Mesodermal cell (in vitro differentiated cells): ENCODE results near the gene LMOD2.

Experiments used
- H3K27ac ChIP-seq: 2 replicates; pipeline ENCODE4 v1.7.0; 2013; ENCODE audit warnings: mild to moderate bottlenecking, low read depth, low read length, moderate library complexity; ENCODE audit not compliant: severe bottlenecking
- H3K36me3 ChIP-seq: 2 replicates; pipeline ENCODE4 v1.7.1; 2013; ENCODE audit warnings: mild to moderate bottlenecking, low read length, moderate library complexity; ENCODE audit not compliant: control insufficient read depth, insufficient read depth
- H3K4me1 ChIP-seq: one replicate; pipeline ENCODE4 v1.7.1; 2013; ENCODE audit warnings: mild to moderate bottlenecking, low read length; ENCODE audit not compliant: insufficient read depth, control insufficient read depth, poor library complexity, severe bottlenecking
- H3K4me3 ChIP-seq: 2 replicates; pipeline ENCODE4 v1.7.0; 2013; ENCODE audit warnings: low read length, control low read depth, mild to moderate bottlenecking; ENCODE audit not compliant: insufficient read depth, poor library complexity, severe bottlenecking; ENCODE audit errors: extremely low read depth
- H3K9me3 ChIP-seq: 2 replicates; pipeline ENCODE4 v1.7.1; 2013; ENCODE audit warnings: mild to moderate bottlenecking, low read length, moderate library complexity; ENCODE audit not compliant: control insufficient read depth
- WGBS, 2 experiments: methylation state at CpG; one replicate each; pipeline ENCODE4 v1.1.5; 2013; ENCODE audit warnings: missing lambda C conversion rate in 2 of 2; ENCODE audit not compliant: insufficient coverage in 2 of 2; 5-methylcytosine and 5-hydroxymethylcytosine counted together

The LMOD2 gene

DNA sequence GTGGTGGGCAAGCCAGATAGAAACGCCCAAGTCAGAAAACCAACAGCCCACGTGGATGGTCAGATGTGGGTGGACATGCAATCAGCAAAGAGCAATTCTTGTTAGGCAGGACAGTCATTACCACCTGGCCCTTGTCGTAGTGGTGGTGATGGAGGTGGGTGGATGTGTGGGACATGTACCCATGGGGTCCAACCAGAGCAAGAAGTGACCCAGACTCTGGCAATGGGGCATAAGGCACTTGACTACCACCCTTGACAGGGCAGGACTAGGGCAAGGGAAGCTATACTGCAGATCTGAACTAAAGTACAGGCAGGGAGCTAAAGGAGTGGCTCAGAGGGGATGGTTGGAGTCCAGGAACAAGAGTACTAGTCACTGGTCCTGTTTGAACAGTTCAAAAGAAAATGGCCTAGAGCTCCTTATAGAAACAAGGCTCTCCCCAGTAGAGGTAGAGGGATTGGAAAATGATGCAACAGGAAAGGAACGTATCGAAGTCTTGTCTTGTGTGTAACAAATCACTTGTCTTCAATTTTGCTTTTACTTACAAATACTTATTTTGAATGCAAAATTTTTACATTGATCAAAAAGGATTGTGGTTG, 17.6 kb downstream of the LMOD2 start:
- Histone ChIP-seq H3K27ac (no peak overlapping the region), H3K4me1 (peaks cover 18% of the 10 kb centered on the region), H3K9me3 (no peaks in the 10 kb centered on the region), H3K36me3 (peaks cover 9% of the 10 kb centered on the region), H3K4me3 (no peak overlapping the region)
- 87 to 100% methylated on average over 2 to 3 of the region's 5 CpGs for WGBS, 2 experiments

DNA sequence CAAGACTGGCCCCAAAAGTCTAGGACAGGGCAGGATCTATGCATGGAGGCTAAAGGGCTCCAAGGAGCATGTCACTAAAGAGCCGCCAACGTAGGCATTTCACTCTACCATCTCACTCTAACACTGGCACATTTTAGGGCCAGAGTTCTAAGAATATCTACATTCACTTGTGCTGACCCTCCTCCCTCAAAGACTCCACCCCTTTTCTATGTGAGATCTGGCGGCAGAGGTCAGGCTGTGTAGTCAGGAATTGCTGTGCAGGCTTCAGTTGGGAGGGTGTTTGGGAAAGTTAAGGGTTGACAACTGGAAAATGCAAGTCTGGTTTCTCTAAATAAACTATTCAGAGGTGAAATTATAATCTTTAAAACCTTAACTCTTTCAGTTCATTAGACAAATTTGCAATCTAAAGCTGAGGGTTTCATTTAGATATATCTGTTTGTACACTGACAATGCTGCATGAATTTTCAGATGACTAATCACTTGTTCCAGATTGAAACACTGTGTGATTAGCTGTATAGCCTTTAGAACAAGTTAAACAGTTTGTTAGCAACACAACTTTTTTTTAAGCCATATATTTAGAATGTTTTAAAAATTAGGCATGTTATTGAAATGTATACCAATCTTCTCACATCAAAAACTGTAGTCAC, 18.2 kb downstream of the LMOD2 start:
- Histone ChIP-seq H3K27ac (no peak overlapping the region), H3K36me3 (peaks cover 9% of the 10 kb centered on the region), H3K4me3 (no peak overlapping the region), H3K9me3 (no peaks in the 10 kb centered on the region), H3K4me1 (peaks cover 18% of the 10 kb centered on the region)
- 100% methylated on average over 2 of the region's 3 CpGs for WGBS, 2 experiments

DNA sequence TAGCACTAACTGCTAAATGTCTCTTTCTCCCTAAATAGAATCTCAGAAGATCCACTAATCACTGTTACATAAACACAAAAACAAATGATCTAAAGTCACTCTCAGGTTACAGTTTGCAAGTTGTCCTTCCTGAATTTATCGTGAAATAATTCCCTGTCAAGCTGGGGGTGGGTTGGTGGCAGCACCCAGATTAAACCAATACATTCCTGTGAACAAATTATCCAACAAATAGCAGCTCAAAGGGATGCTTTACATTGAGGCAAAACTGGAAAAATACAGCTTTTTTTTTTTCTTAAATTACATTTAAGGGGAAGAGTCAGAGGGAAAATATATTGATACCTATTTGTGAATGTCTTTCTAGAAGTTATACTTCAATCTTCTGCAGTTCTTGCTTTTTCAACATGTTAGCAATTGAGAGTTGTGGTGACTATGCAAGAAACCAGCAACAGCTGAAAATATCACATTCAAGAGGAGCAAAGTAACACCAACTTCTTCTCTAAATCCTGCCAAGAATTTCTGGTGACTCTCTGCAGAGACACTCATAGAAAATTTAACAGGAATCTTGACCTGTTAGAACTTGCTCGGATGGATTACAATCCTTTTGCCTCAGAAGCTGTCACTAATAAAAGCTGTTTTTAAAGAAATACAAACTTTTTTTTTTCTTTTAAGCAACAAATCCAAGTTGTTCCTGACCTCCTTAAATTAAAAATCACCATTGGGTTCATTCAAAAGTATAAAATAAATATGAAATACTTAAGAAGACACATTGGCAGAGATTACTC, 18.9 kb downstream of the LMOD2 start:
- Histone ChIP-seq H3K9me3 (no peaks in the 10 kb centered on the region), H3K4me1 (peaks cover 18% of the 10 kb centered on the region), H3K27ac (peak overlapping the region; percentile 4), H3K4me3 (no peak overlapping the region), H3K36me3 (peaks cover 10% of the 10 kb centered on the region)
- whole genome bisulfite sequencing, 2 experiments, result 60 to 83% methylated on average over 1 to 2 of the region's 2 CpGs

DNA sequence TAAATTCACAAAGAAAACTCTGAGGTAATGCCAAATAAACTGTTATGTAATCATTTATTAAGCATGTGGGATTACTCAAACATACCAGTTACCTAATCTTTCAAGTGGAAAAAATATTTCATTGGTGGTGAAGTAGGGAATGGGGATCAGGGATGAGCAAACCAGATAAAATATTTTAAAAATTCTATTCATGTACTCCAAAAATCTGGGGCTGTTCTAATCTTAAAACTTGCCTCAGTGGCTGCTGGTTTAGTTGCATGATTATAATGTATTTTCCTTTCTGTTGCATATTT, 19.5 kb downstream of the LMOD2 start:
- H3K9me3 ChIP-seq, result no peaks in the 10 kb centered on the region
- H3K4me3 ChIP-seq, result no peak overlapping the region
- H3K27ac ChIP-seq, result peak overlapping the region; percentile 4
- peaks cover 16% of the 10 kb centered on the region for H3K36me3 ChIP-seq
- H3K4me1 ChIP-seq, result peaks cover 18% of the 10 kb centered on the region

DNA sequence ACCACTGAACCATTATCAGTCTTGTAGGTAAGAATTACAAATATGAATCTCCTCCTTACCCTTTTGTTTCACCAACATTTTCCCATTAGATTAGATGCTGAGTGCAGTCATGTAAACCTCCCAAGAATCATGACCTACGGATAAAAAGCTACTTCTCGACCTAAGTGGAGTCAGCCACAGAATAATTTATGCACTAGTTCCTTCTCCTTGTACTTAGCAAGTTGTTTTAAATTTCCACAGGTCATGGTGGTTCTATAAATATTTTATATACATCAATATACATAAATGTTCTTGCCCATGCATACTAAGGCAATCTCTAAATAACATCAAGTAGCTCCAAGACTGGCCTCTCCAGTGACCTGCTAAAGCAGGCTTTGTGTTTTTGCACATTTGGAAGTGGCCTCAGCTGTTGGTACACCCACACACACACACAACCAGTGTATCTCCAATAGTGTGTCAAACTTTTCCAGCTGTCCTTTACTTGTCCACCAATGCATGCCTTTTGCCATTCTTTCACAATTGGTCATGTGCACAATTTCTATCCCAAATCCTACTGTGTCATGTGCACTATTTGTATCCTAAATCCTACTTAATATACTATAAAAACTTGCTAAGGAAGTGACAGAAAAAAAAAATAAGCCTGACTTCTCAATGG, 21.5 kb downstream of the LMOD2 start:
- no peaks in the 10 kb centered on the region for H3K9me3 ChIP-seq
- no peak overlapping the region for H3K4me3 ChIP-seq
- H3K27ac ChIP-seq, result no peak overlapping the region
- H3K4me1 ChIP-seq, result peaks cover 29% of the 10 kb centered on the region
- no CpG with 5 or more reads among the region's 2 CpGs for WGBS, 2 experiments
- H3K36me3 ChIP-seq, result peaks cover 27% of the 10 kb centered on the region

DNA sequence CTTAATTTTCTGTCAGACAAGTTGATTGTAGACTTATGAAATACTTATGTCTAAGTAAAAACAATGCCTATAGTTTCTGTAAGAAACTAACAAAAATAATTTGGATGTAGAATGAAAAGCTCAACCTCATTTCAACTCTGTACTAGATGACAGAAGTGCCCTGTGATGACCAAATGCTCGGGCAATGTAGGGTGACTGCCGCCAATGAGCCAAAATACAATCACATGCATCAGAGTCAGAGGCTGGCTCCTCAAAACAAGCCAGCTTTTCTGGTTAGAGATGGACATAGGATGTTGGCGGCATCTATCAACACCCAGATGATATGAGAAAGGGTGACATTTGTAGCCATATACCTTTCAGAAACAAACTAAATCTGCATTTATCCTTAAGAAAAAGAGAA, 23.9 kb downstream of the LMOD2 start:
- no peak overlapping the region for H3K4me3 ChIP-seq
- peaks cover 24% of the 10 kb centered on the region for H3K4me1 ChIP-seq
- H3K27ac ChIP-seq, result no peak overlapping the region
- H3K36me3 ChIP-seq, result peaks cover 29% of the 10 kb centered on the region
- no peaks in the 10 kb centered on the region for H3K9me3 ChIP-seq
- WGBS, 2 experiments, result 100% methylated on average over 1 of the region's 3 CpGs; no CpG with 5 or more reads in 1 of the 2 experiments

DNA sequence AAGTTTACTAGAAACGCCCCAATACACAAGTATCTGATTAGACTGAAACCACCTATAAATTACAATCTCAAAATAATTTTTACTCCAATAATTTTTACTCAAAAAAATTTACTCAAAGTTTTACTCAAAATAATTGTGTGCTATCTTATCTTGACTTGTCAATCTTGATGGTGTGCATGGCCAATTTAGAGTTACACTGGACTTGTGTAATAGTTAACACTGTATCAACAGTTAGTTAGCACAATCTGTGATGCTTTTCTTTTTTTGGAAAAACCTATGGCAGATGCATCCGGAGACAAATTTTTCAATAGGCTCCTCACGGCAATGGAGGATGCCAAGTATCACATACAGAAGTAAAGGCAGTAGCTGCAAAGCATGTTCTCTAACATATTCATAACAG, 24.9 kb downstream of the LMOD2 start:
- peaks cover 15% of the 10 kb centered on the region for H3K4me1 ChIP-seq
- H3K27ac ChIP-seq, result peak overlapping the region; percentile 17
- no peak overlapping the region for H3K4me3 ChIP-seq
- no peaks in the 10 kb centered on the region for H3K9me3 ChIP-seq
- H3K36me3 ChIP-seq, result peaks cover 33% of the 10 kb centered on the region
- WGBS, 2 experiments, result 90 to 100% methylated on average over 1 to 2 of the region's 3 CpGs

DNA sequence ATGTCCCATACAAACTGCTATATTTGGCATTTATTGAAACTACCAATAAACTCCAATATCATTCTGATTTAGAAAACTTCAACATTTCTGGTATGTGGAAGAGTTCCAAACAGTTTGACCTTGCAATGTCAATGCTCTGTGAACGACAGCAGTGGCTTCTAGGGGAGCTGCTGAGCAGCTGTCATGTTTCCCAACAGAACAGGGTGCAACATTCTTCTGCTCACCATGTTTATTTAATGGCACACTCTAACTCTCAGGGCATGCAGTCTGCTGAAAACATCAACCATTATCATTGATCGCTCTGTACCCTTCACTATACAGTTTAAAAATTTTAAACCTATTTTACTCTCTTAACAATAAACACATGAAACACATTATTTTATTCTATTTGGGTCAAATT, 25.9 kb downstream of the LMOD2 start:
- Histone ChIP-seq H3K4me3 (no peak overlapping the region), H3K36me3 (peaks cover 24% of the 10 kb centered on the region), H3K4me1 (peaks cover 14% of the 10 kb centered on the region), H3K27ac (no peak overlapping the region), H3K9me3 (no peaks in the 10 kb centered on the region)
- 62 to 90% methylated on average over 1 to 2 of the region's 2 CpGs for WGBS, 2 experiments

DNA sequence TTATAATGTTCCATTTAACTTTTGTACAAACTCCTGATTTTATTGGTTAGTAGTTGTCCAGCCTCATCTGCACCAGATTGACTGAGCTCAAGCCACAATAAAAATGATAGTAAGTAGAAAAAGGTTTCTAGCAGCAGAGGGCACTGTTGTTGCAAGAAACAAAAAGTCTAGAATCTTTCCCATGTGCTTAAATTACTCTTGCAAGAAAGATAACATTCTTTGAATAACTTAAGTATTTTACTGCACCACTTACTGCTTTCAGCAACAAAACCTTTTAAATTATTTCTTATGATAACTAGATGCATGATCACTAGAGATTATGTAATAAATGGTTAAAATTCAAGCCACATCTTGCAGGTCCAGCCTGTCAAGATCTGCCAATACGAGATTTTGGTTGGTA, 27.0 kb downstream of the LMOD2 start:
- Histone ChIP-seq H3K9me3 (no peaks in the 10 kb centered on the region), H3K4me1 (peaks cover 14% of the 10 kb centered on the region), H3K36me3 (peaks cover 32% of the 10 kb centered on the region), H3K27ac (no peak overlapping the region), H3K4me3 (no peak overlapping the region)
- 80% methylated on average over 1 of the region's 1 CpG; no CpG with 5 or more reads in 1 of the 2 experiments for WGBS, 2 experiments

DNA sequence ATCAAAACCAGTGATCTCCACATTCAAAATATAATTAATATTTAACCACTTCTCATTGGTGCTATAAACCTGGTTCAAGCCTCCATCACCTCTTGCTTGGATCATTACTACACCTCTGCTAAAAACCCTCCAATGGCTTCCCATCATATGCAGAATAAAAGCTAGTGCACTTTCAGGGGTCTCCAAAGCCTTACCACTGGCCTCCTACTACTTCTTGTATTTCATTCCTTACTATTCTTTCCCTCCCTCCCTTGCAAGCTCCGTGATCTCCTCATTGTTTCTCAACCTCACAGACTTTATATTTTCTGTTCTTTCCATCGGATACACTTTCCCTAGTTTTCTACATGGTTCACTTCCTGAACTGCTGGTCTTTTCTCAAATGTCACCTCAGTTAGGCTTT, 31.5 kb downstream of the LMOD2 start:
- 93 to 94% methylated on average over 2 of the region's 2 CpGs for WGBS, 2 experiments
- Histone ChIP-seq H3K4me3 (no peak overlapping the region), H3K27ac (no peak overlapping the region), H3K4me1 (peaks cover 4% of the 10 kb centered on the region), H3K36me3 (peaks cover 38% of the 10 kb centered on the region), H3K9me3 (no peaks in the 10 kb centered on the region)
